ENCODE data around the gene CTNNA1. TPM values are rescaled to one million over a fixed set of nuclear protein-coding genes. Genes with fewer than 3 reads are reported as not detected.

Gene CTNNA1
- total and polyA plus RNA-seq, 4 donors: 115 to 480 (median 302) TPM

DNA sequence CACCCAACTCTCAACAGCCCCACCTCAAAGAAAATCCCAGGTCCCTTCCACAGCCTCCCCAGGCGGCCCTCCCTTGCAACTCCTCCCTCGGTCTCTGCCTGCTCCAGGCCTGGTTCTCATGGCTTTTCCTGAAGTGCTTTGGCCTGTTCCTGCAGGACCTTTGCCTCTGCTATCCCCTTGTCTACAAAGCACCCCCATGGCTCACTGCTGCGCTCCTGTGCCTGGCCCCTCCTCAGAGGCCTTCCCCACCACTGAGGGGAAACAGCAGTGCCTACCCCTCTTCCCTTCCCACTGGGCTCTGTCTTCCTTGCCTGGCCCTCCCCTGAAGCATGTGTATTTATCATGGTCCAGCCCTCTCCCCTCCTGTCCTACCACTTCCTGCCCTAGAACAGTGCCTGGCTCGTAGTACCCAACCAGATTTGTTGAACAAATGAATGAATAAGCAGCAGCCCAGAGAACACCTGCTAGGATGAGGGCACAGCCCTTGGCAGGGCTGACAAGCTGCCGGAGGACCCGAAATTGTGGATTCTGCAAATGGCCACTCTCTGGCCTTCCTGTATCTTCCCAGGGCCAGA, 190.5 kb downstream of the CTNNA1 start:
- Histone ChIP-seq H3K27me3 (ENCODE audit: control insufficient read depth in 3 of 3, insufficient read depth in 3 of 3, low read length in 2 of 3) (no peaks in the 10 kb centered on the region), H3K4me3 (no peak overlapping the region), H3K4me1 (ENCODE audit: control insufficient read depth in 5 of 5, insufficient read depth in 5 of 5, low read length in 5 of 5) (peaks cover 0 to 19% (median 0%) of the 10 kb centered on the region in 5 donors), H3K36me3 (ENCODE audit: control insufficient read depth in 4 of 4, insufficient read depth in 4 of 4, low read length in 4 of 4) (peaks cover 0 to 18% (median 16%) of the 10 kb centered on the region in 4 donors), H3K9me3 (ENCODE audit: control insufficient read depth in 4 of 4, insufficient read depth in 3 of 4, low read length in 3 of 4) (peaks cover 0 to 2% (median 0%) of the 10 kb centered on the region in 4 donors), H3K9ac (ENCODE audit: insufficient read depth in 1 of 2, low read length in 2 of 2) (no peak overlapping the region), H3K27ac (ENCODE audit: low read depth in 1 of 2, low read length in 1 of 2) (no peak overlapping the region)
- TF ChIP-seq, protein P1, sequence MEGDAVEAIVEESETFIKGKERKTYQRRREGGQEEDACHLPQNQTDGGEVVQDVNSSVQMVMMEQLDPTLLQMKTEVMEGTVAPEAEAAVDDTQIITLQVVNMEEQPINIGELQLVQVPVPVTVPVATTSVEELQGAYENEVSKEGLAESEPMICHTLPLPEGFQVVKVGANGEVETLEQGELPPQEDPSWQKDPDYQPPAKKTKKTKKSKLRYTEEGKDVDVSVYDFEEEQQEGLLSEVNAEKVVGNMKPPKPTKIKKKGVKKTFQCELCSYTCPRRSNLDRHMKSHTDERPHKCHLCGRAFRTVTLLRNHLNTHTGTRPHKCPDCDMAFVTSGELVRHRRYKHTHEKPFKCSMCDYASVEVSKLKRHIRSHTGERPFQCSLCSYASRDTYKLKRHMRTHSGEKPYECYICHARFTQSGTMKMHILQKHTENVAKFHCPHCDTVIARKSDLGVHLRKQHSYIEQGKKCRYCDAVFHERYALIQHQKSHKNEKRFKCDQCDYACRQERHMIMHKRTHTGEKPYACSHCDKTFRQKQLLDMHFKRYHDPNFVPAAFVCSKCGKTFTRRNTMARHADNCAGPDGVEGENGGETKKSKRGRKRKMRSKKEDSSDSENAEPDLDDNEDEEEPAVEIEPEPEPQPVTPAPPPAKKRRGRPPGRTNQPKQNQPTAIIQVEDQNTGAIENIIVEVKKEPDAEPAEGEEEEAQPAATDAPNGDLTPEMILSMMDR (IDR thresholded peaks at IDR 0.05; ENCODE audit: control extremely low read depth, extremely low read depth): no peak
- peak in 1 of 3 donors; percentile 5 for DNase-seq
- WGBS, 2 donors: 87 to 90% methylated on average over 6 of the region's 6 CpGs
- no peak for ATAC-seq (ENCODE audit: insufficient read depth, low FRiP score)

DNA sequence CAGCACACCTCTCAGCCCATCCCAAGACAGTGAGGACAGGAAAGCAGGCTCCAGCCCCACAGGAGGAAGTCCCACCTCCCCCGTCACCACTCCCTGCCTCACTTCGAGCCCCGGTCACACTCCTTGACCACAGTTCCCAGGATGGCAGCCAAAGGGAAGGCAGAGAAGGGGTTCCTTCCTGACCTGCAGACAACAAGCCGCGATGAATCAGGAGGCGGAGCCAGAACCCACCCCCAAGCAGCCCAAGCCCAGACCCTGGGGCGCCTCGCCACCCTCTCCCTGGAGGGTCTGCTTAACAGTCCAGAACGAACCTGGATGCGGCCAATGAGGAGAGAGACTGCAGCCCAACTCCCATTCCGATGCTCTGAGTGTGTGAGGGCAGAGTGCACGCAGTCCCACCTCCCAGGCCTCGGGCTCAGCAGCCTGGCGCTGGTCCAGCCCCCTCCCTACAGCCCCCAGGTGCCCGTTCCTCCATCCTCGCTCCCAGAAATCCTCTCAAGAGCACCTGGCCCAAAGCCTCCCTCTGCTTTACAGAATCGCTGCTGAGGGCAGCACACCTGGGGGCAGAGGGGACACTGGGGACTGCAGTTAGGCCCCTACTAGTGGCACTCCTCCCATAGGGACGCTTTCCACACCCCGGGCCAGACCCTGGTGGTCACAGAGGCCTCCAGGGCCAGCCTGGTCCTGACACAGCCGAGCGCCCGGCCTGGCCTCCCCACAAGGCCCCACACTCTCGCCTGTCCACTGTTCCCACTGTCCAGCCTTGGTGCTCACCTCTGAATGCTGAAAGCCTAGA, 191.5 kb downstream of the CTNNA1 start:
- TF ChIP-seq, protein P1 (IDR thresholded peaks at IDR 0.05; ENCODE audit: control extremely low read depth, extremely low read depth): no peak
- H3K36me3 ChIP-seq (ENCODE audit: control insufficient read depth in 4 of 4, insufficient read depth in 4 of 4, low read length in 4 of 4): peaks cover 0 to 18% (median 16%) of the 10 kb centered on the region in 4 donors
- H3K4me3 ChIP-seq: no peak overlapping the region
- WGBS, 2 donors: 76% methylated on average over 21 to 23 of the region's 23 CpGs
- H3K9me3 ChIP-seq (ENCODE audit: control insufficient read depth in 4 of 4, insufficient read depth in 3 of 4, low read length in 3 of 4): peaks cover 0 to 2% (median 0%) of the 10 kb centered on the region in 4 donors
- no peak overlapping the region for H3K27ac ChIP-seq (ENCODE audit: low read depth in 1 of 2, low read length in 1 of 2)
- peaks cover 0 to 28% (median under 1%) of the 10 kb centered on the region in 5 donors for H3K4me1 ChIP-seq (ENCODE audit: control insufficient read depth in 5 of 5, insufficient read depth in 5 of 5, low read length in 5 of 5)
- no peak overlapping the region for H3K9ac ChIP-seq (ENCODE audit: insufficient read depth in 1 of 2, low read length in 2 of 2)
- no peaks in the 10 kb centered on the region for H3K27me3 ChIP-seq (ENCODE audit: control insufficient read depth in 3 of 3, insufficient read depth in 3 of 3, low read length in 2 of 3)
- peak in 1 of 3 donors; percentile 12 for DNase-seq
- ATAC-seq (ENCODE audit: insufficient read depth, low FRiP score): peak; percentile 22

DNA sequence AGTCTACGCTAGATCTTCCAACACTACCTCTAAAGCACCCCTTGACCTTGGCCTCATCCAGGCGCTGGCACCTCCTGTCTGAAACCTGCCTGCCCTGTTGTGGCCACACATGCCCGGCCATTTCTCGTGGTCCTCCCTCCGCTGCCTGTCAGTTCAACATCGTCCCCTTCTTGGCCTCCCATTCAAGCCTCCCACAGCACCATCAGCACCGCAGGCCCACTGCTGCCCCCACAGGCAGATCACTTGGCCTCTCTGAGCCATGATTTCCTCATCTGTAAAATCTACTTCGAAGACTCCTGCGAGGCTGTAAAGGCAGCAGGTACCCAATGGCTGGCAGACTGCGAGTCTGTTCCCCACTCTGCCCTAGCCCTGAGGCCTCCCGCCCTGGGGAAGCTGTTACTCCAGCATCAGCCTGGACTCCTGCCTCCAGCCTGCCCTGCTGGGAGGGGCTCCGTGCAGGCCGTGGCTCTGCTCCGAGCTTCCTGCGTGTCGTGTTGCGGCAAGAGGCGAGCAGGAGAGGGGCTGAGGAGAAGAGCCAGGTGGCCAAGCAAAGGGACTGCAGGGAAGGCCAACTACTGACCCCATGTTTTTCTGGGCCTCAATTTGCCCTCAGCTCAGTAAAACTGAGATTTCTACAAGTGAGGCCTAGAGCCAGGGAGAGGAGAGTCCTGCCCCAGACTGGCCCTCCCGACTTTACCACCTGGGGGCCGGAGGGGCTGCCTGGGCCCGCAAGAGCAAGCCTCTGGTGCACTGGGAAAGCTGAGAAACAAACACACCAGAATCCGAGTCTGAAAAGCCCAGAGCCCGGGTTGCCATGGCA, 192.4 kb downstream of the CTNNA1 start:
- Histone ChIP-seq H3K36me3 (ENCODE audit: control insufficient read depth in 4 of 4, insufficient read depth in 4 of 4, low read length in 4 of 4) (peaks cover 0 to 19% (median 16%) of the 10 kb centered on the region in 4 donors), H3K27me3 (ENCODE audit: control insufficient read depth in 3 of 3, insufficient read depth in 3 of 3, low read length in 2 of 3) (no peaks in the 10 kb centered on the region), H3K9ac (ENCODE audit: insufficient read depth in 1 of 2, low read length in 2 of 2) (no peak overlapping the region), H3K4me1 (ENCODE audit: control insufficient read depth in 5 of 5, insufficient read depth in 5 of 5, low read length in 5 of 5) (peaks cover 0 to 37% (median 10%) of the 10 kb centered on the region in 5 donors), H3K9me3 (ENCODE audit: control insufficient read depth in 4 of 4, insufficient read depth in 3 of 4, low read length in 3 of 4) (peaks cover 0 to under 1% (median 0%) of the 10 kb centered on the region in 4 donors), H3K4me3 (no peak overlapping the region), H3K27ac (ENCODE audit: low read depth in 1 of 2, low read length in 1 of 2) (no peak overlapping the region)
- no peak for ATAC-seq (ENCODE audit: insufficient read depth, low FRiP score)
- DNase-seq: peak in 2 of 3 donors; percentile 63 to 64
- 90 to 93% methylated on average over 23 of the region's 23 CpGs for WGBS, 2 donors
- TF ChIP-seq, protein P1 (IDR thresholded peaks at IDR 0.05; ENCODE audit: control extremely low read depth, extremely low read depth): no peak

All from lung (tissue), 12 donors.